ENCODE measurements around the gene GFOD1. TPM values are rescaled to one million over a fixed set of nuclear protein-coding genes. Genes with fewer than 3 reads are reported as not detected.
"Not testable (repeated sequence)": the region's sequence is repeated elsewhere in the genome, so short reads cannot be mapped to it uniquely, and the experiment has no call there.

Gene GFOD1
- total RNA-seq, 2 experiments from 2014 or later = 22.6 to 35.0 TPM

GRCh38 chr6:13328076-13328874 lies 159.1 kb downstream of the GFOD1 start, which contains the start of gene TBC1D7:
Gene TBC1D7, minus strand, starts transcription at chr6:13328537. Its CDS starts 1,639 bp downstream, at chr6:13326898.
- ChIA-PET CTCF (ENCODE audit: unreplicated experiment) (interaction anchor here (0.7 to 1.2 kb wide), 7 partner anchors 23 to 199 kb away, joined by 3 to 5 read pairs (median 4); no protein-coding TSS in a partner anchor), POLR2A (interaction anchor here (0.5 to 4.4 kb wide), 32 partner anchors 12 to 395 kb away, joined by 3 to 43 read pairs (median 4); partner anchors contain the start of genes NOL7 and SIRT5)
- H4K20me1 ChIP-seq (ENCODE audit: insufficient read depth, low read length) = no peaks in the 10 kb centered on the region
- intact Hi-C loops (cut with micrococcal nuclease; ENCODE audit: unreplicated experiment) = loop anchor here (1.0 to 5.0 kb wide), 4 partner anchors 33 to 484 kb away; partner anchors contain the start of gene MCUR1
- peak within 1 kb of the TSS; percentile 92 for H2AFZ ChIP-seq (ENCODE audit: low read length)
- peak within 1 kb of the TSS; percentile 89 for H3K4me3 ChIP-seq (ENCODE audit: low read depth, low read length, poor library complexity, severe bottlenecking)
- H3K4me2 ChIP-seq (ENCODE audit: low read length) = peak within 1 kb of the TSS; percentile 98
- TF ChIP-seq EZH2phosphoT487 (IDR thresholded peaks at IDR 0.05; ENCODE audit: borderline replicate concordance, low read depth, low read length) = no peak
- no peak for TF ChIP-seq CTCF (conservative IDR thresholded peaks at IDR 0.05; ENCODE audit: low read length)
- H3K36me3 ChIP-seq (ENCODE audit: insufficient read depth, low read length) = peaks cover 15% of the 10 kb centered on the region
- H3K9me3 ChIP-seq (ENCODE audit: low read length) = no peaks in the 10 kb centered on the region
- no TSS peak for BruUV-seq (replicated peaks)
- DNase-seq (ENCODE audit: low spot score) = peak; percentile 91
- peaks cover 15% of the 10 kb centered on the region; the same call in 1 of the 2 replicates for H3K79me2 ChIP-seq (ENCODE audit: insufficient read depth, low read depth, low read length)
- no peaks in the 10 kb centered on the region for H3K9me2 ChIP-seq (ENCODE audit: insufficient read depth, low read length)
- peak within 1 kb of the TSS; percentile 61 for H3K27ac ChIP-seq (ENCODE audit: low read depth, low read length, poor library complexity, severe bottlenecking)
- peaks cover 30% of the 10 kb centered on the region for H3K4me1 ChIP-seq (ENCODE audit: insufficient read depth, low read length, poor library complexity, severe bottlenecking)

GRCh38 chr6:13327691-13328075 lies 159.7 kb downstream of the GFOD1 start:
- peak overlapping the region; percentile 92 for H2AFZ ChIP-seq (ENCODE audit: low read length)
- TF ChIP-seq EZH2phosphoT487 (IDR thresholded peaks at IDR 0.05; ENCODE audit: borderline replicate concordance, low read depth, low read length) (no peak), CTCF (conservative IDR thresholded peaks at IDR 0.05; ENCODE audit: low read length) (no peak)
- peak overlapping the region; percentile 89 for H3K4me3 ChIP-seq (ENCODE audit: low read depth, low read length, poor library complexity, severe bottlenecking)
- BruUV-seq (replicated peaks) = no TSS peak
- H3K36me3 ChIP-seq (ENCODE audit: insufficient read depth, low read length) = peaks cover 16% of the 10 kb centered on the region
- H3K79me2 ChIP-seq (ENCODE audit: insufficient read depth, low read depth, low read length) = peaks cover 15% of the 10 kb centered on the region; the same call in 1 of the 2 replicates
- ChIA-PET CTCF (ENCODE audit: unreplicated experiment) (interaction anchor here (0.9 kb wide), 1 partner anchor 199 kb away, joined by 4 read pairs; no protein-coding TSS in a partner anchor), POLR2A (interaction anchor here (0.8 to 4.4 kb wide), 15 partner anchors 9 to 396 kb away, joined by 3 to 43 read pairs (median 6); no protein-coding TSS in a partner anchor)
- H3K9me2 ChIP-seq (ENCODE audit: insufficient read depth, low read length) = no peaks in the 10 kb centered on the region
- DNase-seq (ENCODE audit: low spot score) = peak; percentile 55
- H4K20me1 ChIP-seq (ENCODE audit: insufficient read depth, low read length) = no peaks in the 10 kb centered on the region
- H3K27ac ChIP-seq (ENCODE audit: low read depth, low read length, poor library complexity, severe bottlenecking) = peak overlapping the region; percentile 61
- peaks cover 30% of the 10 kb centered on the region for H3K4me1 ChIP-seq (ENCODE audit: insufficient read depth, low read length, poor library complexity, severe bottlenecking)
- intact Hi-C loops (cut with micrococcal nuclease; ENCODE audit: unreplicated experiment) = loop anchor here (1.0 to 5.0 kb wide), 5 partner anchors 23 to 485 kb away; partner anchors contain the start of gene MCUR1
- no peaks in the 10 kb centered on the region for H3K9me3 ChIP-seq (ENCODE audit: low read length)
- H3K4me2 ChIP-seq (ENCODE audit: low read length) = peak overlapping the region; percentile 98

GRCh38 chr6:13326031-13326586 lies 161.3 kb downstream of the GFOD1 start:
- H4K20me1 ChIP-seq (ENCODE audit: insufficient read depth, low read length); H3K9me2 ChIP-seq (ENCODE audit: insufficient read depth, low read length); CTCF ChIA-PET (ENCODE audit: unreplicated experiment); H3K4me3 ChIP-seq (ENCODE audit: low read depth, low read length, poor library complexity, severe bottlenecking); H2AFZ ChIP-seq (ENCODE audit: low read length); H3K9me3 ChIP-seq (ENCODE audit: low read length); H3K27ac ChIP-seq (ENCODE audit: low read depth, low read length, poor library complexity, severe bottlenecking); DNase-seq (ENCODE audit: low spot score); POLR2A ChIA-PET; BruUV-seq (replicated peaks): not testable (repeated sequence)
- intact Hi-C loops (cut with micrococcal nuclease; ENCODE audit: unreplicated experiment) = loop anchor here (2.0 to 5.0 kb wide), 2 partner anchors 21 to 486 kb away; partner anchors contain the start of gene MCUR1
- Histone ChIP-seq H3K79me2 (ENCODE audit: insufficient read depth, low read depth, low read length) (peaks cover 15% of the 10 kb centered on the region; the same call in 1 of the 2 replicates), H3K4me1 (ENCODE audit: insufficient read depth, low read length, poor library complexity, severe bottlenecking) (peaks cover 22% of the 10 kb centered on the region), H3K4me2 (ENCODE audit: low read length) (peak overlapping the region; percentile 98; the same call in 1 of the 2 replicates), H3K36me3 (ENCODE audit: insufficient read depth, low read length) (peaks cover 31% of the 10 kb centered on the region)

Data from OCI-LY7 (cell line).